ENCODE measurements around the gene DDX1. TPM values are rescaled to one million over a fixed set of nuclear protein-coding genes. Genes with fewer than 3 reads are reported as not detected.

DDX1 gene
- total and polyA plus RNA-seq, 10 of the 15 experiments (the other 5 are each of a cell fraction or from before 2014, with no cell fraction given), result 53.2 to 134 (median 85.6) TPM

- no peak for TF ChIP-seq CREB1 (IDR thresholded peaks at IDR 0.05; ENCODE audit: low read depth)
These were observed 31.2 kb downstream of the DDX1 start (continued) for GRCh38 chr2:15622614-15623480.

- FAIRE-seq, result no peak
- BruUV-seq (replicated peaks), result no TSS peak
- in situ Hi-C loops (cut with MboI), result no loop called here
- TF ChIP-seq SMARCA5 (IDR thresholded peaks at IDR 0.05) (no peak), CEBPB (IDR thresholded peaks at IDR 0.05; ENCODE audit: borderline replicate concordance in 1 of 2, low read depth in 2 of 2, low read length in 2 of 2) (no peak), IRF4 (IDR thresholded peaks at IDR 0.05; ENCODE audit: low read depth, low read length) (no peak), WRNIP1 (IDR thresholded peaks at IDR 0.05; ENCODE audit: borderline replicate concordance, low read depth, low read length) (no peak), CBFB (IDR thresholded peaks at IDR 0.05; ENCODE audit: low read depth) (no peak), ESRRA (IDR thresholded peaks at IDR 0.05; ENCODE audit: low read length) (no peak), ZNF384 (IDR thresholded peaks at IDR 0.05; ENCODE audit: borderline replicate concordance, low read depth, low read length) (no peak), BMI1 (IDR thresholded peaks at IDR 0.05; ENCODE audit: borderline replicate concordance) (no peak), CBX5 (IDR thresholded peaks at IDR 0.05; ENCODE audit: low read depth) (no peak), HCFC1 (IDR thresholded peaks at IDR 0.05; ENCODE audit: low read length) (no peak), IKZF2 (IDR thresholded peaks at IDR 0.05) (no peak), CEBPZ (IDR thresholded peaks at IDR 0.05; ENCODE audit: low read depth, low read length) (no peak), CREM (IDR thresholded peaks at IDR 0.05; ENCODE audit: low read depth) (no peak)
- TF ChIP-seq, protein P1, sequence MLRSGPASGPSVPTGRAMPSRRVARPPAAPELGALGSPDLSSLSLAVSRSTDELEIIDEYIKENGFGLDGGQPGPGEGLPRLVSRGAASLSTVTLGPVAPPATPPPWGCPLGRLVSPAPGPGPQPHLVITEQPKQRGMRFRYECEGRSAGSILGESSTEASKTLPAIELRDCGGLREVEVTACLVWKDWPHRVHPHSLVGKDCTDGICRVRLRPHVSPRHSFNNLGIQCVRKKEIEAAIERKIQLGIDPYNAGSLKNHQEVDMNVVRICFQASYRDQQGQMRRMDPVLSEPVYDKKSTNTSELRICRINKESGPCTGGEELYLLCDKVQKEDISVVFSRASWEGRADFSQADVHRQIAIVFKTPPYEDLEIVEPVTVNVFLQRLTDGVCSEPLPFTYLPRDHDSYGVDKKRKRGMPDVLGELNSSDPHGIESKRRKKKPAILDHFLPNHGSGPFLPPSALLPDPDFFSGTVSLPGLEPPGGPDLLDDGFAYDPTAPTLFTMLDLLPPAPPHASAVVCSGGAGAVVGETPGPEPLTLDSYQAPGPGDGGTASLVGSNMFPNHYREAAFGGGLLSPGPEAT (IDR thresholded peaks at IDR 0.05; ENCODE audit: low read depth), result no peak
- TF ChIP-seq, protein P2, sequence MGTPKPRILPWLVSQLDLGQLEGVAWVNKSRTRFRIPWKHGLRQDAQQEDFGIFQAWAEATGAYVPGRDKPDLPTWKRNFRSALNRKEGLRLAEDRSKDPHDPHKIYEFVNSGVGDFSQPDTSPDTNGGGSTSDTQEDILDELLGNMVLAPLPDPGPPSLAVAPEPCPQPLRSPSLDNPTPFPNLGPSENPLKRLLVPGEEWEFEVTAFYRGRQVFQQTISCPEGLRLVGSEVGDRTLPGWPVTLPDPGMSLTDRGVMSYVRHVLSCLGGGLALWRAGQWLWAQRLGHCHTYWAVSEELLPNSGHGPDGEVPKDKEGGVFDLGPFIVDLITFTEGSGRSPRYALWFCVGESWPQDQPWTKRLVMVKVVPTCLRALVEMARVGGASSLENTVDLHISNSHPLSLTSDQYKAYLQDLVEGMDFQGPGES (IDR thresholded peaks at IDR 0.05), result no peak
These were observed 31.8 kb downstream of the DDX1 start for GRCh38 chr2:15623481-15623796.

More at GRCh38 chr2:15623481-15623796, 31.8 kb downstream of the DDX1 start:
- Histone ChIP-seq H3K9ac (ENCODE audit: control insufficient read depth, insufficient read depth, low read length) (no peak overlapping the region), H3K27ac (ENCODE audit: control insufficient read depth, insufficient read depth) (no peak overlapping the region), H3K36me3 (ENCODE audit: control insufficient read depth in 2 of 2, insufficient read depth in 2 of 2, low read length in 1 of 2) (peaks cover 10 to 20% of the 10 kb centered on the region in 2 experiments), H3K4me3 (no peak overlapping the region), H4K20me1 (ENCODE audit: control insufficient read depth, insufficient read depth) (no peaks in the 10 kb centered on the region), H3K4me2 (ENCODE audit: control insufficient read depth, insufficient read depth) (no peak overlapping the region), H3K27me3 (replicated peaks in 1 of 2; ENCODE audit: control insufficient read depth in 2 of 2, insufficient read depth in 2 of 2, low read length in 1 of 2) (no peaks in the 10 kb centered on the region), H3K9me3 (replicated peaks; ENCODE audit: control insufficient read depth, insufficient read depth, low read length) (no peaks in the 10 kb centered on the region; the same call in 2 of the 3 replicates), H3K79me2 (ENCODE audit: control insufficient read depth, insufficient read depth, low read length) (no peaks in the 10 kb centered on the region), H3K4me1 (ENCODE audit: control insufficient read depth, insufficient read depth, low read length) (no peaks in the 10 kb centered on the region), H2AFZ (ENCODE audit: control insufficient read depth, low read depth, low read length) (no peak overlapping the region)
- ChIA-PET SMC1A (ENCODE audit: uncharacterized antibody, unreplicated experiment) (no interaction called here), RAD21 (ENCODE audit: unreplicated experiment) (no interaction called here), POLR2A (no interaction called here), CTCF (interaction anchor here (1.3 kb wide), 1 partner anchor 13 kb away, joined by 4 read pairs; no protein-coding TSS in a partner anchor)
- intact Hi-C loops (cut with micrococcal nuclease; ENCODE audit: unreplicated experiment), result no loop called here
- DNase-seq (ENCODE audit: low read depth, low spot score) (no peak), ATAC-seq (no peak)
- 100% methylated on average over 2 of the region's 2 CpGs for WGBS (ENCODE audit: insufficient coverage, insufficient replicate concordance, low lambda C conversion rate, missing lambda C conversion rate)
